GM19035 (cell line): ENCODE results near the gene LPCAT1.
A peak's percentile ranks its signal among the peaks of the same experiment; 100 is the strongest.
"Not testable (repeated sequence)": the region's sequence is repeated elsewhere in the genome, so short reads cannot be mapped to it uniquely, and the experiment has no call there.

Source experiments
- ATAC-seq: cut with Tn5 transposase; IDR thresholded peaks from one replicate; pipeline ENCODE4 v1.9.1; 2021; ENCODE audit not compliant: unreplicated experiment

The LPCAT1 gene

DNA sequence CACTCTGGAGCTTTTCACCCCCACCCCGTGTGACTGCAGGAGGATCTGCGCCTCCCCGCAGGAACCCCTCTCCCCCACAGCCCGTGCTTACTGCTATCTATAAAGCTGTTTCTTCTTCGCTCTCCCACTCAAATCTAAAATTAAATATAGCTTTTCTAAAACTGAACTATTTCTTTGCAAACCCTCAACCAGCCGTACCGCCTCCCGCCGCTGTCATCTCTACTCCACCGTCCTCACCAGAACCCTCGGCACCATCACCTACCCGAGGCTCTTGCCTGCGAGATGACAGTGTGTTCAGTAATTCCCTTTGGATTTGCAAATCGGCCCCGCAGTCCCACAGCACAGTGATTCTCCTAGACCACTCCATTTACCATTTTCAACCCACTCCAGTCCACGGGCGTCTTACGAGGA lies 13.6 kb downstream of the LPCAT1 start:
- ATAC-seq, result no peak

DNA sequence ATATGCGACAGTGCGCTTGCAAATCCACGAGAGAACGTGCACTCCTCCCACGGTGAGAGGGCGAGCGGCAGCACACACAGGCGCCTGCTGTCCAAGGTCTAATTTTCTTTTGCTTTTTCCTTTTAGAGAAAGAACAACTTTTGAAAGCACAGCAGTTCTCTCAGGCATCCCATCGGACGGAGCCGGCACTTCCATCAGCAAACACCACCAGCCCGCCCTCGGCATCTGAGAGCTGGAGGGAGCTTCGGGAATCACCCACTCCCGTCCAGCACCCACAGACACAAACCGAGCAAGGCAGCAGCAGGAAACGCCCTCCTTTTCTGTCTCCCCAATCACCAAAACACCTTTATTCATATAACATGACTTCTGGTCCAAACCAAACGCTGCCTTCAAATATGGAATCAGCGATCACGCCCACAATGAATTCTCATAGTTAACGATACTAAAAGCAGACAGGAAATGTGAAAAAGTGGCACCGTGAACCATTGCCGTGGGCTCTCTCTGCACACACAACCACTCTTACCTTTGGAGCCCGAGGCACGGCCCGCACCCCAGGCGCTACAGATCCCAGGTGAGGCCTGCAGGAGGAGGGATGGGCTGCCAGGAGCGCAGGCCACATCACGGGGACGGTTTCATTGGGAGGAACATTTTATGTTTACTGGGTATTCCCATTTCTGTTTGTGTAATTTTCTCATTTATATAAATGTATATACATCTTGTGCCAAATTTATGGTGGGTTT lies 14.2 kb downstream of the LPCAT1 start:
- ATAC-seq, result no peak

DNA sequence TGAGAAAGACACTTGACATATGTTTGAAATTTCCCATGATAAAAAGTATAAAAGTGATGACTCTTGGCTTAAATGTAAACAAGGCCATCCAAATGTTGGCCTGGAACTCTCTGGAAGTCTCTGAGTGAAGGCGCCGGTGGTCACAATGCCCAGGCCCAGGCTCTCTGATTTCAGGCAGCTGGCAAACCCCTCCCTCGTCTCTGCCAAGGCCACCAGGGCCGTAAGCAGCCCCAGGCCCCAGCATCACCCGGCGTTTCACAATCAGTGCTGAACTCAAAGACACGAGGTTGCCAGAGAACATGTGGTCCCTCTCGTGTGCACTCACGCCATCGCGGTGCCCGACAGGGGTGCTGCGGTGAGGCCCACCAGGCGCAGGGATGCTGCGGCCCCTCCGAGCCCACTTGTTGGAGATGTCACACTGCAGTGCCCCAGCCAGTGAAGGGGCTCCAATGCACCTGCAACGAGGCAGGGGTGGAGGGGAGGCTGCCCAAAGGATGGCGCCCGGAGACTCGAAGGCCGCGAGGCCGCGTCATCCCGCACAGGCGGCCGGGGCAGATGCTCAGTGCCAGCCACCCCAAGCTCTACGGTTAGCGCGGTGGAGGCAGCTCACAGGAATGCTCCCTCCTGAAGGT lies 15.0 kb downstream of the LPCAT1 start:
- ATAC-seq, result no peak

DNA sequence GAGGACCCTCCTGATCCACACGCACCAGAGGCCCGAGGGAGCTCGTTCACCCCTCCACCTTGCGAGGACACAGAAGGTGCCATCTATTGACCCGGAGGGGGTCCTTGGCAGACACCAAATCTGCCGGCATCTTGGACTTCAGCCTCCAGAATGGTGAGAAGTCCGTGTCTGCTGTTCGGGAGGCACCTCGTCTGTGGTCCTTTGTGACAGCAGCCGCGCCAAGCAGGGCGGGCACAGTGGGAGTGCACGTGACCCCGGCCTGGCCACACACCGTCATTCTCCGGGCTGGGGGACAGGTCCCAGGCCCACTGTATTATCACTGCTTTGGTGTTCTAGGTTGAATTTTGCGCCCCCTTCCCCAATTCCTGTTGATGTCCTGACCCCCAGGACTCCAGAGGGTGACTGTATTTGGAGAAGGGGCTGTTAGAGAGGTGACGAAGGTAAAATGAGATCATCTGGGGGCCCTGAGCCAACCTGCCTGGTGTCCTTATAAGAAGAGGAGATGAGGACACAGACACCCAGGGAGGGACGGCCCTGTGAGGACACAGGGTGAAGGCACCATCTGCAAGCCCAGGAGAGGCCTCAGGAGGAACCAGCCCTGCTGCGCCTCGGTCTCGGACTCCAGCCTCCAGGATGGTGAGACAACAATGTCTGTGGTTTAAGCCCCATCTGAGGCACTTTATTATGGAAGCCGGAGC lies 15.7 kb downstream of the LPCAT1 start:
- ATAC-seq, result no peak

DNA sequence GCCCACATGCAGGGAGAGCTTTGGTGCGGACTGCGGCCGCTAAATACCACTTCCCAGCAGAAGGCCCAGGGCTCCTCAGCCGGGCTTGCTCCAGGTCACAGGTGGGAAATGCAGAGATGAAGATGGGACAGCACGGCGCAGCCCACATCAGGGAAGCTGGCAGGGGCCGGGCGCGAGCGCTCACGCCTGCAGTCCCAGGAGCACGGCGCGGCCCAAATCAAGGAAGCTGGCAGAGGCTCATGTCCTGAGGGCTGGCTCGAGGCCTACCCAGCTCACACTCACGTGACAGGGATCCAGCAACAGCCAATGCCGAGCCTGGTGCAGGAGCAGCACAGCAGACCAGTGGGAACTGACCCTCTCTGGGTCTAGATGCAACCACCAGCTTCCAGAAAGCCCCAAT lies 16.3 kb downstream of the LPCAT1 start:
- no peak for ATAC-seq

DNA sequence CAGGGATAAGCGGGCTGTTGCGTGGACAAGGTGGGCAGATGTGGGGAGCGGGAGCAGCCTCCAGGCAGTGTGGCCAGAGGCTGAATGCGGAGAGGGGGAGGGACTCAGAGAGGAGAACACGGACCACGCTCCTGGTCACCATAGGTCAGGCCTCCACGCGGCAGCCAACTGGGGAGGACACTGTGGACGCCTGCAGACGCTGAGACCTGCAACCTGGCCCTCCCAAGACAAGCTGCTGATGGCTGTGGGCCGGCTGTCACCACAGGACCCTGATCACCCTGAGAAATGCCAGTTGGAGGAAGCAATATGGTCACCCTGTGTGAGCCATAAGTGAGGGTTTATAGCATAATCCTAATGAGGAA lies 16.8 kb downstream of the LPCAT1 start:
- no peak for ATAC-seq

DNA sequence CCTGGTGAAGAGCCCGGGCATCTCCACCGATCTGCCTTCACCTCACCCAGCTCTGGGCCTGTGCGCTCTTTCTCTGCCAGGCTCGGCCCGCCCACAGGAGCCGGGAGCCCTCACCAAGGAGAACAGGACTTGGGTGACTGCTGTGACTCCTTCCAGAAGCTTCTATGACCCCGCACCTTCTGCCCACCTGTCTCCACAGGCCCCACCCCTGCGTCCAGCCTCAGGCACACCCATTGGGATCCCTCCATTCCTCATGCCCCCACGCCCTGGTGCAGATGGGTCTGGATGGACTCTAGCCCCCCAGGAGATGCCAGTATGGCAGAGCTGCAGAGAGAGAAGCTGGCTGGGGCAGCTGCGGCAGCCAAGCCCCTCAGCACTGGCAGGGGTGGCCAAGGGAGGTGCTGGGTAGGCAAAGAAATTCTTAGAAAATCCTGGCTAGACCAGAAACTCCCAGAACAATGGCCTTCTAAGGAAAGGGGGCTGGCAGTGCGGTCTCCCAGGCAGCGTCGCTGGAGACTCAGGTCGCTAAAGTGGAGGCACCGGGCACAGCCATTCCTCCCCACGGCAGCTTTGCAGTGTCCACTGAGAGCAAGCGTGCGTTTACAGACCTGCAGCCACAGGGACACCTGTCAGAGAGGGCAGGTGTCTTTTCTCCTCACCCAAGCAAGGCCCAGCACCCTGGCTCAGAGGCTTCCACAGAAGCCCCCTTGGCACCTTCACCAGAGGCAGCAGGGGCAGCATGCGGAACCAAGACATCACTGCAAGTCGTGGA lies 17.3 kb downstream of the LPCAT1 start:
- no peak for ATAC-seq

DNA sequence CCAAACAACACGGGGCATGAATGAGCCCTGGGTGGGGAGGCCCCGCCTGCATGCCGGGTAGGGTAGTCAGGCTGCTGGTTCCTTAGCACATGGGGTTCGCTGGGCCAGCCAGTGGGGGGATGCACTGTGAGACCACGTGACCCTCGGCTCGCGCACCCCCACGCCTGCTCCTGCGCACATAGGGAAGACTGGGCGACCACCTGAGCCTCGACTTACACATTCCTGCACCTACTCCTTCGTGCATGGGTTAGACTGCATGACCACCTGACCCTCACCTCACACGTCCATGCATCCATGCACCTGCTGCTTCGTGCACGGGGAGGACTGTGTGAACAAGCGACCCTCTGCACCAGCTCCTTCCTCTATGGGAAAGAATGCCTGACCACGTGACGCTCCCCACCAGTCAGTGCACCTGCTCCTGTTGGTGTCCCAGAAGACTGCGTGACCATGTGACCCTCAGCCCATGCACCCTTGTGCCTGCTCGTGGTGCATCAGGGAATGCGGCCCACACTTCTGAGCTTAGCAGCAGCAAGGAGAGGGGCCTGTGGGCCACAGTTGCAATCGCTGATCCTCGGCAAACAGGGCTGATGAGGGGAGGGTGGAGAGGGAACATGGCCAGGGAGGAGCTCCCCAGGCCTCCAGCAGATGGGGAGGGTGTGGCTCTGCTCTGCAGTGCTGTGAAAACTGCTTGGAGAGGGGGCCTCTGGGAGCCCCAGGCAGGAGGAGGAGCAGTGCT lies 18.1 kb downstream of the LPCAT1 start:
- no peak for ATAC-seq

DNA sequence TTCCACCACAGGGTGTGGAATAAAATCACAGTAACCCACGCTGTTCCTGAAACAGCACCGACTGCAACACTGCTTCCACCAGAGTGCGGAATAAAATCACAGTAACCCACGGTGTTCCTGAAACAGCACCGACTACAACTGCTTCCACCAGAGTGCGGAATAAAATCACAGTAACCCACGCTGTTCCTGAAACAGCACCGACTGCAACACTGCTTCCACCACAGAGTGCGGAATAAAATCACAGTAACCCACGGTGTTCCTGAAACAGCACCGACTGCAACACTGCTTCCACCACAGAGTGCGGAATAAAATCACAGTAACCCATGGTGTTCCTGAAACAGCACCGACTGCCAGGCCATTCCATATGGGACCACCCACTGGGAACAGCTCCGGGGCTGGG lies 18.7 kb downstream of the LPCAT1 start:
- ATAC-seq, result not testable (repeated sequence)

DNA sequence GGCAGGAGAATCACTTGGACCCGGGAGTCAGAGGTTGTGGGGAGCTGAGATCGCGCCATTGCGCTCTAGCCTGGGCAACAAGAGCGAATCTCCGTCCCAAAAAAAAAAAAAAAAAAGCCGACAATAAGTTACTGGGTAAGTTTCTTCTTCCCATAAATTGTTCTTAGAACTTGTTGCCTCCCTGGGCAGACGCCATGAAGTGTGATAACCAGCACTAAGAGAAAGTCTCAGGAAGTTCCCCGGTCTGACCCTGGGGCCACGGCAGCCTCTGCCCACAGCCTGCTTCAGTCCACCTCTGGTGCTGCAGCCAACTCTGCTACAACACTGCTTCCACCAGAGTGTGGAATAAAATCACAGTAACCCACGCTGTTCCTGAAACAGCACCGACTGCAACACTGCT lies 19.1 kb downstream of the LPCAT1 start:
- no peak for ATAC-seq

DNA sequence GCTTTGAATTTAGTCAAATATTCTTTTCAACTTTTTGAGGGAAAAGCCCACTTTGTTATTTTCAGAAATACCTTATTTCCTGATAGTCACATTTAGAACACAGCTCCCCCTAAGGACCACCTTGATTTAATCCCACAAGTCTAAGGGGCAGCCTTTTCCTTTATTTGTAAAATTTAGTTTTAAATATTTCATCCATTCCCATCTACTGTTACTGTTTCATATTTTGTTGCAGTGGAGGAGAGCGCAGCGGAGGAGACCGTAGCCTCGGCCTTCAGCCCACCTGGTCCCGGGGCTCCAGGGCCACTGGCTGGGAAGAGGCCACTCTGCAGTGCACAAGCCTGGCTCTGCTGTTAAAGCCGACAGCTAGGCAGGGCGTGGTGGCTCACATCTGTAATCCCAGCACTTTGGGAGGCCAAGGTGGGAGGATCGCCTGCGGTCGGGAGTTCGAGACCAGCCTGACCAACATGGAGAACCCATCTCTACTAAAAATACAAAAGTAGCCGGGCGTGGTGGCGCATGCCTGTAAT lies 19.6 kb downstream of the LPCAT1 start:
- peak; percentile 10 for ATAC-seq

DNA sequence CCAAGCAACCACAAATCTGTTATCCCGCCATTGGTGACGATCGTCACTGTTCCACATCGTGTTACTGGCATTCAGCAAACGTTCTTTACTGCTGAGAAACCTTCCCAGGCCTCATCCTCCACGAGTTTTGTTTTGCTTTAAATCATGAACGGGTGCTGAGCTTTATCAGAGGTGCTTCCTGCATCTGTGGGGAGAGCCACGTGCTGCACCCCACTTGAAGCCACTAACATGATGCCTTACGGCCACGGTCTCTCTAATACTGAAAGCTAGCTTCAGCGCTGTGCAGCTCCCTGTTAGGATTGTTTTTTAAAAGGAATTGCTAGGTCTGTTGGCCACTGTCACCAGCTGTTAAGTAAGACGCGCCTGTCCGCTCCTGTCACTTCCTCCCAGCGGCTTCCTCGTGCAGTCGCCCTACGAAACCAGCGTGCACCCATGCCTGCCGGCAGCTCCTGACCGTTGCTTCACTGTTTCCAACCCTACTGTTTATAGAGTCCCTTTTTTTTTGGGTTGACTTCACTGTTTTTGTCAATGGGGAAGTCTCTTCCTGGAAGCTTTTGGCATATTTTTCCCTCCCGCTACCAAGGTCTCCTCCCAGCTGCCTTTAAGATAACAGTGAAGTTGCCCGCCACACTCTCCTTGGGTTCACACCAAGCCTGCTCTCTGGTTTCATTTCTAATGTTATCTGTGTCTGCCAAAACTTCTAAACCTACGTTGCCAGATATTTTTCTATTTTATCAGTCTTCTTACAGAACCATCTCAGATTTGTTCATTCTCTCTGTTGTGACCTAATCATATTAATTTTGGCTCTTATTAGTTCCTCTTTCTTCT lies 20.3 kb downstream of the LPCAT1 start:
- peak; percentile 26 for ATAC-seq

DNA sequence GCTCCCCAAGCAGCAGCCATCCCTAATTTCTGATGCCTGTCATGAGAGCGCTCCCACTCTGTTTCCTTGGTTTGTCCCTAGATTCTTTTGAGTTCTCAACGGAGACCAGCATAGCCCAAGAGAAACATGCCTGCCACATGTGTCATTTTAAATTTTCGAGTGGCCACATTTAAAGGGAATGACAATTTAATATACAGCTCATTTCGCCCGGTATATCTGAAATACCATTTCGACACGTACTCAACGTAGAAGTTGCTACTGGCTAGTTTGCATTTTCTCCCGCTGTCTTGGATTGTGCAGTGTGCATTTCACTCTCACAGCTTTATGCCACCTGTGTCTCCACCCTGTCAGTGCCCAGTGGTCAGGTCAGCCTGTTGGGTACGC lies 21.0 kb downstream of the LPCAT1 start:
- no peak for ATAC-seq

DNA sequence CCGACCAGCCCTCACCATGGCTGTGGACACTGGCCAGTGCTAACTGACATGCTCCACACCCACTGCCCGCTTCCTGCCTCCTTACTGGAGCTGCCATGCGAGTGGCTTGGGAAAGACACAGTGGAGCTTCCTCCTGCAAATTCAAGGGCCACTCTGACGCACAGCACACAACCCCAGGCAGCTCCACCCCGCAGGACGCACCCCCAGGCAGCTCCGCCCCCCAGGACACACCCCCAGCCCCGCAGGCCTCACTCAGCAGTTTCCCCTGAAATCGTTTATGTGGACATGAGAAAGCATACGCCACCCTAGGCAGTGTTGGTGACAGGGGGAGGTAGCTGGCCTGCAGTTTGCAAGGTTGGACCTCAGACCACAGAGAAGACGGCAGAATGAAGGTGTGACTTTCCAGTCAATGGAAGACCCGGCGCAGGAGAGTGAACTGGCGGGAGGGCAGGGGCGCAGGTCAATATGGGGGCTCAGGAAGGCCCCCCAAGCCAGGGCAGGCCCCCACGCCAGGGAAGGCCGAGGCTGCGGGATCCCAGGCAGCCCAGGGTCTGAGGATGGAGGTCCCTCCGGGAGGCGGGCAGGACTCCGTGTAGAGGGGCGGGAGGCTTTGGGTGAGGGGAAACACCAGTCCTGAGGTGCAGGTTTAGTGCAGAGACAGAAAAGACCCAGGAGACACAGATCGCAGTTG lies 21.6 kb downstream of the LPCAT1 start:
- peak; percentile 15 for ATAC-seq

DNA sequence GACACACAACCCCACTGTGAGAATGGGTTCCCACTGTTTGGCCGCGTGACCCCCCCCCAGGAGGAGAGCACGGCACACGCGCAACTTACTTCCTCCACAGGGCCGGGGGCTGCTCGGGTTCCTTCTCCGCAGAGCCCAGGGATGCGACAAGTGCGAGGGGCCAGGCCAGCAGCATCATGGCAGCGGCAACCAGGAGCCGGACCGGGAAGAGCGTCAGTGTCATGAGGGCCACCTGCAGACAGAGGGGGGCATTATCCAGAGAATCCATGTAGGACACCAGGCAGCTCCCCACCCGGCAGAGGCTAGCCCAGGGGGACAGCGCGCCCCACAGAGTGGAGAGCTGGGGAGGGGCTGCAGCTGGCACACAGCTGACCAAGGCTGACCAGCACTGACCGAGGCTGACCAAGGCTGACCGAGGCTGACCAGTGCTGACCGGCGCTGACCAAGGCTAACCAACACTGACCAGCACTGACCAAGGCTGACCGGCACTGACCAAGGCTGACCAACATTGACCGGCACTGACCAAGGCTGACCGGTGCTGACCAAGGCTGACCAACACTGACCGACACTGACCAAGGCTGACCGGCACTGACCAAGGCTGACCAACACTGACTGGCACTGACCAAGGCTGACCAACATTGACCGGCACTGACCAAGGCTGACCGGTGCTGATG lies 22.3 kb downstream of the LPCAT1 start:
- ATAC-seq, result no peak

DNA sequence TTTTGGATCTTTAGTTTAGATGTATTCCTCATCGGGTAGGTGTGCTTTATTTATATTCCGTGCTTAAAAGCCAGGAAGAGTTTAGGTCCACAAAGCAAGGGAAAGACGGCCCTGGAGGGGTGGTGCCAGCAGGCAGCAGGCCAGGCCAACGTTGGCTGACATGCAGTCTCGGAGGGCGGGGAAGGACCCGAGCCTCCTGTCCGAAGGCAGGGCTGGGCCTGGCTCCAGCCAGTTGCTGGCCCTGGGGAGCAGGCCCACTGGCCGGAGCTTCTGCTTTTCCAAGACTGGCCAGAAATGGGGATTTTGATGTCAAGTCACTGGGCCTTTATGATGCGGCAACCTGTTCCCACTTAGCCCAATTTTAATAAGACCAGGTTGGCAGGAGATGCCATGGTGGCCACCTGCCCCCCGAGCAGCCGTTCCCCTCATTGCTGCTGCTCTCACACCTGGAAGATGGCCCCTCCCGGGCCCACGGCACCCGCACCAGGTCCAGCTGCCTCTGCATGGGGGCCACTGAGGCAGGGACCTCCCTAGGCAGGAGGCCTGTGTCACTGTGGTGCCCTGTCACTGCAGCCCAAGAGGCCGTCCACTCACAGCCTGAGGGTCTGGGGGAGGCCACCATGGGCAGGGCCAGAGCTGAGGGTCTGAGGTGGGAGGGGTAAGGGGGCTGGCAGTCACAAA lies 23.2 kb downstream of the LPCAT1 start:
- ATAC-seq, result no peak

DNA sequence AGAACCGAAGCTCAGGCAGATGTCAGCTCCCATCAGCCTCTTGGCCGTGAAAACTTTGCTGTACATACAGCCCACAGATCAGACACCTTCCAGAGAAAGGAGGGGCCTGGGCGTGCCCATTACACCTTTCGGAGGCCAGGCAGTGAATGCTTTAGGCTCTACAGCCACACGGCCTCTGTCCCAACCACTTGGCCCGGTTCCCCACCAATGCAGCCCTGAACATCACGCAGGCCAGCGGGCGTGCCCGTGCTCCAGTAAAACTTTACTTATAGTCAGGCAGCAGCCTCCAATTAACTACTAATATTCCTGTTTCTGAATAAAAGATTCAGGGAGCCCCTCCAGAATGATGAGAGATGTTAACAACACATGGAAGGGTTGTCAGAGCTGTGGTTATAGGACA lies 23.9 kb downstream of the LPCAT1 start:
- no peak for ATAC-seq
